GM13976 (cell line): Measurements from ENCODE around the gene HCFC1.
A peak's percentile ranks its signal among the peaks of the same experiment; 100 is the strongest.

Source experiments
- DNase-seq: peaks from one replicate; pipeline ENCODE4 v3.0.0; 2012; ENCODE audit warnings: low spot score
- in situ Hi-C: fragments of 300-500 bp; cut with MboI; formaldehyde crosslinking; loops from one replicate; pipeline ENCODE4 v1.12.0; 2022; ENCODE audit warnings: low sequenced_read_pairs, mixed read lengths, inconsistent platforms; ENCODE audit not compliant: unreplicated experiment
- TF ChIP-seq, protein P1 (sequence below): IDR thresholded peaks from 2 replicates; pipeline ENCODE4 v1.5.1; 2012; ENCODE audit warnings: borderline replicate concordance, mild to moderate bottlenecking; ENCODE audit not compliant: insufficient read depth; ENCODE audit errors: extremely low read depth, missing control alignments, control extremely low read depth

The HCFC1 gene

DNA sequence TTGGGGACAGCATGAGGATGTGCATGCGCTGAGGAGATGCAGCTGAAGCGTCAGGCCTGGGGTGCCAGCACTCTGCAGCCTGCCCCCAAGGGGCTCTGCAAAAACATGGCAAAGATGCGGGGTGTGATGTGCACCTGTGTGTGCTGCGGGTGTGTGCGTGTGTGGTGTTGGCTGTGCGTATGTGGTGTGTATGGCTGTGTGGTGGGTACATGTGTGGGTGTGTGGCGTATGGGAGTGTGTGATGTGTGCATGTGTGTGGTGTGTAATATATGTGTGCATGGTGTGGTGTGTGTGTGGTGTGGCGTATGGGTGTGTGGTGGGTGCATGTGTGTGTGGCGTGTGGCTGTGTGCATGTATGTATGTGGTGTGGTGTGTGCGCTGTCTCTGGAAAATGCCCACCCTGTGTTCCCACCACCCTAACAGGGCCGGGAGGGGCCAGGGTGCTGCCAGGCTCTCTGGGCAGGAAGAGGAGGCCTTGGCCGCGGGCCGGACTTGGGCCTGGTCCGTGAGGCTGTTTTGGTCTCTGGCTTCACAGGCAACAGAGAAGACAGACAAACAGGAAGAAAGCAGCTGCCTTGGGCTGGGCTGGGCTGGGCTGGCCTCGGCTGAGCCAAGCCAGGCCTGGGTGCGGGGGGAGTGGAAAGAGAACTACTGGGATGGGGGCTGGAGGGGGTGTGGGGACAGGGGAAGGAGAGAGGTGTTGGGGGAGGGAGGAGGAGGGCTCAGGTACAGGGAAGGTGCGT is 68.2 kb downstream of the HCFC1 start:
- in situ Hi-C loops, result no loop called here
- no peak for DNase-seq
- TF ChIP-seq, protein P1, sequence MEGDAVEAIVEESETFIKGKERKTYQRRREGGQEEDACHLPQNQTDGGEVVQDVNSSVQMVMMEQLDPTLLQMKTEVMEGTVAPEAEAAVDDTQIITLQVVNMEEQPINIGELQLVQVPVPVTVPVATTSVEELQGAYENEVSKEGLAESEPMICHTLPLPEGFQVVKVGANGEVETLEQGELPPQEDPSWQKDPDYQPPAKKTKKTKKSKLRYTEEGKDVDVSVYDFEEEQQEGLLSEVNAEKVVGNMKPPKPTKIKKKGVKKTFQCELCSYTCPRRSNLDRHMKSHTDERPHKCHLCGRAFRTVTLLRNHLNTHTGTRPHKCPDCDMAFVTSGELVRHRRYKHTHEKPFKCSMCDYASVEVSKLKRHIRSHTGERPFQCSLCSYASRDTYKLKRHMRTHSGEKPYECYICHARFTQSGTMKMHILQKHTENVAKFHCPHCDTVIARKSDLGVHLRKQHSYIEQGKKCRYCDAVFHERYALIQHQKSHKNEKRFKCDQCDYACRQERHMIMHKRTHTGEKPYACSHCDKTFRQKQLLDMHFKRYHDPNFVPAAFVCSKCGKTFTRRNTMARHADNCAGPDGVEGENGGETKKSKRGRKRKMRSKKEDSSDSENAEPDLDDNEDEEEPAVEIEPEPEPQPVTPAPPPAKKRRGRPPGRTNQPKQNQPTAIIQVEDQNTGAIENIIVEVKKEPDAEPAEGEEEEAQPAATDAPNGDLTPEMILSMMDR, result no peak

DNA sequence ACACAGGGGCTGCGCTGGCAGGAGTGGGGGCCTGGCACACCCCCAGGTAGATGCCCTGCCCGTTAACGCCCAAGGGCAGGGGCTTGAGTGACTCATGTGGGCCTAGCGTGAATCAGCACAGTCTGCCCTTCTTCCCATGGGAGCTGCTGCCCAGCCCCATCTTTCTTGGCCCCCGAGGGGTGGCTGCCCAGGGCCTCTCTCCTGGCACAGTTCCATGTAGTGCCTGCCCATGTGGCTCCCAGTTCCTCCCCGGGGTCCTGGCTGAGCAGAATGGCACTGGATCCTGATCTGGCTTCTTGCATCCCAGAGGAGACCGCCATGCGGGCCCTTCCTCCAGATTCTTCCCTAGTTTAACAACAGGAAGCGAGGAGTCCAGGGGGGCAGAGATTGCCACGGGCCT is 69.2 kb downstream of the HCFC1 start:
- no peak for DNase-seq
- in situ Hi-C loops, result no loop called here
- TF ChIP-seq, protein P1, result no peak

DNA sequence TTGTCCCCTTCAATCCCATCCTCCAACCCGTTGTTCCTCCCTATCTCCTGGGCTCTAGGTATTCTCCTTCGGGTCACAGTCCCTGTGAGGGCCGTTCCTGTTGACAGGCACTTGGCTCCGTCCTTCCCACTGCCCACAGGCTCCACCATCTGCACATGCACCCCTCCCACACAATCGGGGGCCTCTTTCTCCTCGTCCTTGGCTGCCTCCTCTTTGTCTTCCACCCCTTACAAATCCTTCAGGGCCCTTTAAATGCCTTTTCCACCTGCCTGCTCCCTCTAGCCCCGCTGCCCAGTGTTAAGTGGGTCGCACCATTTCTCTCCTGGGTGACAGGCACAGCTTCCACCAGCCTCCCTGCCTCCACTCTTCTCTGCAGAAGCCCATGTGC is 69.9 kb downstream of the HCFC1 start:
- DNase-seq, result no peak
- in situ Hi-C loops, result no loop called here
- TF ChIP-seq, protein P1, result no peak

DNA sequence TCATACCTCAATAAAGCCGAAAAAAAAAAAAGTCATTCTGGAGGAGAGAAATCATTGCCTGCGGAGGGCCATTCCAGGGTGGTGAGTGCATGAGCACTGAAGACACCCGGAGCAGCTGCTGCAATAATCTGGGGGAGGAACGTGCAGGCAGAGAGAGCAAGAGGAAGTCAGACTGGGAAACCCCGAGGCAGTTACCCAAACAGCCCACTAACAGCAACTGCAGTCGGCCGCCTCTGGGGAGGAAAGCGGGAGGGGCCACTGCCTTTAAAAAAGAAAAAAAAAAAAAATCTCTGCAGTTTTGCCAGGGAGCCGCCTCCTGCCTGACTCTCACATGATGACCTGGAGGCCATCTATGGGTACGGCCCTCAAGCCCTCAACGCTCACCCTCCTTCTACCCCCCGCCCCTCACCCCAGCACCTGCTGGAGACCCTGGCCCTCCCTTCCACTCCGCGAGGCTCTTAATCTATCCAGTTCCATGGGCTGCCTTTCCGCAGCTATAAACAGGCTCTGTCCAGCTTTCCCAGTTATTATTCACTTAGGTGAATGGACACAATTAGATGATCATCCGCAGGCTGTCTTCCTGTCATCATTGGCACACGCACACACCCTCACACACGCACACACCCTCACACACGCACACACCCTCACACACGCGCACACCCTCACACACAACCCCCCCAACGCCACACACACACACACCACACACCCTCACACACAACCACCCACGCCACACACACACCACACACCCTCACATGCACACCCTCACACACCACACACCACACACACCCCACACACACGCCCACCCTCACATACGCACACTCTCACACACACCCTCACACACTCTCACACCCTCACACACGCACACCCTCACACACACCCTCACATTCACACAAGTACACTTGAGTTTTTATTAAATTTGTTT is 70.5 kb downstream of the HCFC1 start:
- in situ Hi-C loops, result no loop called here
- peak; percentile 88 for DNase-seq
- TF ChIP-seq, protein P1, result no peak

DNA sequence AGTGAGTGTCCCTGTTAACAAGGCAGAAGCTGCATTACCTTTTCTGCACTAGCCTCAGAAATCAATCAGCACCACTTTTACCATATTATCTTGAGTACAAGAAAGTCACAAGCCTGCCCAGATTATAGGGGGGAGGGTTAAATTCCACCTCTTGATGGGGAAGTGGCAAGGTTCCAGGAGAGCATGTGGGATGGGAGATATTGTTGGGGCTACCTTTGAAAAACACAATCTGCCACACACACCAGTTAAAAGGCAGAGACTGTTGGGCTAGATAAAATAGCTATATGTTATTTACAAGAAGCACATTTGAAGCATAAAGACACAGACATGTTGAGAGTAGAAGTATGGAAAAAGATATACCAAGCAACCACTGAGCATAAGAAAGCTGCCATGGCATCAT is 73.7 kb downstream of the HCFC1 start:
- TF ChIP-seq, protein P1, result no peak
- no peak for DNase-seq
- in situ Hi-C loops, result no loop called here
